PC-3 (cell line): ENCODE measurements around the gene NAA38.

Experiments used
- EZH2 ChIP-seq: fragments of 300-600 bp; sonication (generic); IDR thresholded peaks from one replicate; pipeline ENCODE4 v1.6.1; 2017; ENCODE audit warnings: antibody characterized with exemption, mild to moderate bottlenecking, low read length; ENCODE audit not compliant: unreplicated experiment
- TF ChIP-seq, protein P1 (sequence below): fragments of 300-600 bp; sonication (generic); conservative IDR thresholded peaks from 2 replicates; pipeline ENCODE4 v1.5.1; 2017; ENCODE audit warnings: antibody characterized with exemption, low read depth, mild to moderate bottlenecking, low read length

DNA sequence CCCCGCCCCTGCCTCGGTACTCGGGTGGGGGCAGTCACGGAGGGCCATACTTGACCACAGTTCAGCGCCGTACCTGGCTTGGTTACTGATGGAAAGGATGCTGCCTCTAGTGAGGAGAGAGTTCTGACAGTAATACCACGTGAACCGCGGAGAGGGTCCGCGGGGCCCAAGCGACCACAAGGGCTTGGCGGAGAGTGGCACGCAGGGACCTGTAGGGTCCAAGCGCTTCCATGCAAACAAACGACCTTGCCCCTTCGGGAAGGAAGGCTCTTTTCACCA lies 14.2 kb downstream of the NAA38 start:
- TF ChIP-seq, protein P1, sequence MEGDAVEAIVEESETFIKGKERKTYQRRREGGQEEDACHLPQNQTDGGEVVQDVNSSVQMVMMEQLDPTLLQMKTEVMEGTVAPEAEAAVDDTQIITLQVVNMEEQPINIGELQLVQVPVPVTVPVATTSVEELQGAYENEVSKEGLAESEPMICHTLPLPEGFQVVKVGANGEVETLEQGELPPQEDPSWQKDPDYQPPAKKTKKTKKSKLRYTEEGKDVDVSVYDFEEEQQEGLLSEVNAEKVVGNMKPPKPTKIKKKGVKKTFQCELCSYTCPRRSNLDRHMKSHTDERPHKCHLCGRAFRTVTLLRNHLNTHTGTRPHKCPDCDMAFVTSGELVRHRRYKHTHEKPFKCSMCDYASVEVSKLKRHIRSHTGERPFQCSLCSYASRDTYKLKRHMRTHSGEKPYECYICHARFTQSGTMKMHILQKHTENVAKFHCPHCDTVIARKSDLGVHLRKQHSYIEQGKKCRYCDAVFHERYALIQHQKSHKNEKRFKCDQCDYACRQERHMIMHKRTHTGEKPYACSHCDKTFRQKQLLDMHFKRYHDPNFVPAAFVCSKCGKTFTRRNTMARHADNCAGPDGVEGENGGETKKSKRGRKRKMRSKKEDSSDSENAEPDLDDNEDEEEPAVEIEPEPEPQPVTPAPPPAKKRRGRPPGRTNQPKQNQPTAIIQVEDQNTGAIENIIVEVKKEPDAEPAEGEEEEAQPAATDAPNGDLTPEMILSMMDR, result no peak
- no peak for TF ChIP-seq EZH2
